ES-I3 (cell line): ENCODE data around the gene HIPK3.
"Not testable (repeated sequence)": the region's sequence is repeated elsewhere in the genome, so short reads cannot be mapped to it uniquely, and the experiment has no call there.

ENCODE experiments used
- H3K36me3 ChIP-seq: 2 replicates; pipeline ENCODE4 v1.6.1; 2013; ENCODE audit warnings: mild to moderate bottlenecking, low read length, control low read depth, moderate library complexity; ENCODE audit not compliant: insufficient read depth
- H3K4me1 ChIP-seq: 2 replicates; pipeline ENCODE4 v1.6.1; 2013; ENCODE audit warnings: mild to moderate bottlenecking, control low read depth, low read length; ENCODE audit not compliant: insufficient read depth
- H3K9ac ChIP-seq: 2 replicates; pipeline ENCODE4 v1.6.1; 2013; ENCODE audit warnings: low read depth, mild to moderate bottlenecking, low read length, moderate library complexity
- H3K9me3 ChIP-seq: 2 replicates; pipeline ENCODE4 v1.6.1; 2013; ENCODE audit warnings: mild to moderate bottlenecking, low read length, moderate library complexity; ENCODE audit not compliant: control insufficient read depth, insufficient read depth

Gene HIPK3

GRCh38 chr11:33257160-33257896 is at the start of gene HIPK3:
TSS of gene HIPK3 (plus strand) at chr11:33257381.
- Histone ChIP-seq H3K9me3 (no peaks in the 10 kb centered on the region), H3K36me3 (no peaks in the 10 kb centered on the region), H3K9ac (peak within 1 kb of the TSS; percentile 88), H3K4me1 (no peaks in the 10 kb centered on the region)

- H3K36me3 ChIP-seq: no peaks in the 10 kb centered on the region
- H3K9ac ChIP-seq: no peak overlapping the region
- H3K9me3 ChIP-seq: no peaks in the 10 kb centered on the region
- H3K4me1 ChIP-seq: no peaks in the 10 kb centered on the region; the same call in 1 of the 2 replicates
Measured at GRCh38 chr11:33207408-33207985, 49.7 kb upstream of the HIPK3 start.

- no peak overlapping the region for H3K9ac ChIP-seq
- H3K36me3 ChIP-seq: no peaks in the 10 kb centered on the region
- no peaks in the 10 kb centered on the region; the same call in 1 of the 2 replicates for H3K4me1 ChIP-seq
- no peaks in the 10 kb centered on the region for H3K9me3 ChIP-seq
Measured at GRCh38 chr11:33208150-33208549, 49.0 kb upstream of the HIPK3 start.

GRCh38 chr11:33211153-33211552 is 46.0 kb upstream of the HIPK3 start:
- Histone ChIP-seq H3K36me3 (no peaks in the 10 kb centered on the region), H3K4me1 (no peaks in the 10 kb centered on the region; the same call in 1 of the 2 replicates), H3K9me3 (no peaks in the 10 kb centered on the region), H3K9ac (no peak overlapping the region)

- no peaks in the 10 kb centered on the region for H3K36me3 ChIP-seq
- no peak overlapping the region for H3K9ac ChIP-seq
- no peaks in the 10 kb centered on the region; the same call in 1 of the 2 replicates for H3K4me1 ChIP-seq
- no peaks in the 10 kb centered on the region for H3K9me3 ChIP-seq
Measured at GRCh38 chr11:33211580-33211979, 45.6 kb upstream of the HIPK3 start.

GRCh38 chr11:33214187-33214586 is 43.0 kb upstream of the HIPK3 start:
- Histone ChIP-seq H3K36me3 (no peaks in the 10 kb centered on the region), H3K9me3 (no peaks in the 10 kb centered on the region), H3K9ac (no peak overlapping the region), H3K4me1 (no peaks in the 10 kb centered on the region)

GRCh38 chr11:33214767-33215166 is 42.4 kb upstream of the HIPK3 start:
- H3K9ac ChIP-seq: no peak overlapping the region
- H3K9me3 ChIP-seq: no peaks in the 10 kb centered on the region
- H3K36me3 ChIP-seq: no peaks in the 10 kb centered on the region
- no peaks in the 10 kb centered on the region for H3K4me1 ChIP-seq

GRCh38 chr11:33216676-33217075 is 40.5 kb upstream of the HIPK3 start:
- not testable (repeated sequence) for H3K36me3 ChIP-seq, H3K9me3 ChIP-seq, H3K4me1 ChIP-seq, H3K9ac ChIP-seq

GRCh38 chr11:33222052-33222750 is 35.0 kb upstream of the HIPK3 start:
- H3K9ac ChIP-seq: no peak overlapping the region
- H3K9me3 ChIP-seq: no peaks in the 10 kb centered on the region
- H3K36me3 ChIP-seq: no peaks in the 10 kb centered on the region
- H3K4me1 ChIP-seq: no peaks in the 10 kb centered on the region

- H3K9ac ChIP-seq: no peak overlapping the region
- H3K4me1 ChIP-seq: no peaks in the 10 kb centered on the region
- H3K9me3 ChIP-seq: no peaks in the 10 kb centered on the region
- no peaks in the 10 kb centered on the region for H3K36me3 ChIP-seq
Measured at GRCh38 chr11:33225371-33225770, 31.8 kb upstream of the HIPK3 start.

GRCh38 chr11:33227578-33228261 is 29.5 kb upstream of the HIPK3 start:
- H3K9ac ChIP-seq: no peak overlapping the region

GRCh38 chr11:33234397-33235190 is 22.6 kb upstream of the HIPK3 start:
- no peak overlapping the region for H3K9ac ChIP-seq
- H3K4me1 ChIP-seq: no peaks in the 10 kb centered on the region
- no peaks in the 10 kb centered on the region for H3K9me3 ChIP-seq
- no peaks in the 10 kb centered on the region for H3K36me3 ChIP-seq

More at GRCh38 chr11:33227578-33228261, 29.5 kb upstream of the HIPK3 start:
- Histone ChIP-seq H3K9me3 (no peaks in the 10 kb centered on the region), H3K36me3 (no peaks in the 10 kb centered on the region), H3K4me1 (no peaks in the 10 kb centered on the region)

- no peaks in the 10 kb centered on the region for H3K36me3 ChIP-seq
- no peak overlapping the region for H3K9ac ChIP-seq
- no peaks in the 10 kb centered on the region for H3K9me3 ChIP-seq
- H3K4me1 ChIP-seq: no peaks in the 10 kb centered on the region
Measured at GRCh38 chr11:33237039-33237597, 20.1 kb upstream of the HIPK3 start.
